Transverse colon (tissue), 3 donors: ENCODE measurements around the gene ATP9B.

Experiments used
- POLR2A ChIP-seq: fragments of 450-650 bp; IDR thresholded peaks from one replicate; pipeline ENCODE4 v1.6.1; 2016; ENCODE audit warnings: antibody characterized with exemption, mild to moderate bottlenecking, moderate library complexity
- POLR2AphosphoS5 ChIP-seq, 3 donors: sonication (generic); formaldehyde crosslinking; IDR thresholded peaks; one replicate each; pipeline ENCODE4 v1.6.1; 2016; ENCODE audit warnings: antibody characterized with exemption in 3 of 3

GRCh38 chr18:79352432-79352831 is 283.2 kb downstream of the ATP9B start:
- TF ChIP-seq POLR2A = no peak
- no peak for TF ChIP-seq POLR2AphosphoS5 (IDR thresholded peaks at IDR 0.05)
